Endothelial cell of umbilical vein (primary cell): Measurements from ENCODE around the gene SPNS2. TPM values are rescaled to one million over a fixed set of nuclear protein-coding genes. Genes with fewer than 3 reads are reported as not detected.

Experiments used
- BruUV-seq: library from RNA; stranded (reverse); fragments of 400-500 nt; replicated peaks from 2 replicates; lab custom pipeline; 2021; lab: Mats Ljungman, UMichigan
- CTCF ChIA-PET: fragments of 300-600, 350-600 bp; sonication (Branson Sonifier 250); formaldehyde crosslinking; loops from one replicate; lab custom pipeline; 2021; ENCODE audit warnings: antibody characterized with exemption, inconsistent platforms; lab: Charles Lee
- POLR2A ChIA-PET: fragments of 300-600, 350-600 bp; sonication (Branson Sonifier 250); formaldehyde crosslinking; loops from one replicate; lab custom pipeline; 2021; ENCODE audit warnings: antibody characterized with exemption, inconsistent platforms; lab: Charles Lee
- DNase-seq: peaks from one replicate; pipeline ENCODE4 v3.0.0-alpha.2; 2011; ENCODE audit warnings: low read depth, low spot score
- FAIRE-seq: peaks from 2 replicates; lab custom pipeline; 2011; peaks lifted over from hg19 to GRCh38; lab: Jason Lieb, UNC
- H2AFZ ChIP-seq: 2 replicates; pipeline ENCODE4 v1.6.0; 2012; ENCODE audit warnings: low read depth, low read length, control low read depth, inconsistent platforms
- H3K27ac ChIP-seq: 2 replicates; pipeline ENCODE4 v1.5.1; 2011; ENCODE audit warnings: low read depth, mild to moderate bottlenecking, control low read depth, low read length, moderate library complexity; ENCODE audit not compliant: insufficient read depth
- H3K27me3 ChIP-seq, 2 experiments: 2 replicates each; pipeline versions ENCODE4 v1.6.0 to v1.6.1; 2011; ENCODE audit warnings: low read length in 2 of 2, mixed read lengths in 1 of 2; ENCODE audit not compliant: control insufficient read depth in 2 of 2, insufficient read depth in 2 of 2
- H3K36me3 ChIP-seq, 2 experiments: 2 replicates in 1 of 2; 3 replicates in 1 of 2; pipeline ENCODE4 v1.5.1; 2011; ENCODE audit warnings: low read length in 2 of 2, mild to moderate bottlenecking in 1 of 2, moderate library complexity in 1 of 2; ENCODE audit not compliant: control insufficient read depth in 2 of 2, insufficient read depth in 2 of 2; ENCODE audit errors: extremely low read depth in 1 of 2
- H3K4me1 ChIP-seq: 3 replicates; pipeline ENCODE4 v1.5.1; 2011; ENCODE audit warnings: mild to moderate bottlenecking, low read length; ENCODE audit not compliant: control insufficient read depth, insufficient read depth; ENCODE audit errors: extremely low read depth
- H3K4me2 ChIP-seq: 2 replicates; pipeline ENCODE4 v1.6.1; 2011; ENCODE audit warnings: low read length, control low read depth, mixed read lengths; ENCODE audit not compliant: insufficient read depth
- H3K4me3 ChIP-seq, 3 experiments: fragments of 200-600 bp in 1 of 3; sonication (generic), shearing (Covaris generic) in 1 of 3; replicated peaks in 1 of 3; 2 replicates each; pipeline ENCODE4 v1.5.1; 2011 to 2016; ENCODE audit warnings: control low read depth in 3 of 3, low read length in 3 of 3, mild to moderate bottlenecking in 2 of 3, inconsistent platforms in 1 of 3, low read depth in 1 of 3, moderate library complexity in 1 of 3; ENCODE audit not compliant: insufficient read depth in 1 of 3
- H3K79me2 ChIP-seq: 2 replicates; pipeline ENCODE4 v1.6.0; 2012; ENCODE audit warnings: low read length, inconsistent platforms; ENCODE audit not compliant: control insufficient read depth, insufficient read depth
- H3K9ac ChIP-seq: replicated peaks from 2 replicates; pipeline ENCODE3; 2011; ENCODE audit warnings: low read length, control low read depth; ENCODE audit not compliant: insufficient read depth; ENCODE audit errors: extremely low read depth
- H3K9me1 ChIP-seq: replicated peaks from 3 replicates; pipeline ENCODE4 v1.6.0; 2011; ENCODE audit warnings: mild to moderate bottlenecking, low read length; ENCODE audit not compliant: control insufficient read depth, insufficient read depth; ENCODE audit errors: extremely low read depth
- H3K9me3 ChIP-seq: replicated peaks from 2 replicates; pipeline ENCODE4 v1.5.1; 2012; ENCODE audit warnings: low read length, inconsistent platforms; ENCODE audit not compliant: control insufficient read depth, insufficient read depth
- H4K20me1 ChIP-seq: replicated peaks from 2 replicates; pipeline ENCODE3; 2011; ENCODE audit warnings: mild to moderate bottlenecking, low read length; ENCODE audit not compliant: control insufficient read depth, insufficient read depth; ENCODE audit errors: extremely low read depth
- EZH2 ChIP-seq: IDR thresholded peaks from 2 replicates; pipeline ENCODE4 v1.6.1; 2012; ENCODE audit warnings: borderline replicate concordance, low read depth, mild to moderate bottlenecking, moderate library complexity, low read length, inconsistent platforms; ENCODE audit not compliant: severe bottlenecking
- FOS ChIP-seq: IDR thresholded peaks from 2 replicates; pipeline ENCODE4 v1.6.1; 2011; ENCODE audit warnings: mild to moderate bottlenecking, low read length, moderate library complexity, borderline replicate concordance; ENCODE audit not compliant: insufficient read depth
- GATA2 ChIP-seq: IDR thresholded peaks from 2 replicates; pipeline ENCODE4 v1.7.0; 2011; ENCODE audit warnings: low read depth, mild to moderate bottlenecking, moderate library complexity, mixed read lengths, low read length; ENCODE audit not compliant: insufficient read length, insufficient read depth
- JUN ChIP-seq: IDR thresholded peaks from 2 replicates; pipeline ENCODE4 v1.6.1; 2011; ENCODE audit warnings: borderline replicate concordance, low read depth; ENCODE audit not compliant: insufficient read length, insufficient read depth
- MYC ChIP-seq: IDR thresholded peaks from one replicate; pipeline ENCODE4 v1.6.1; 2011; ENCODE audit warnings: mild to moderate bottlenecking, low read depth, low read length
- POLR2A ChIP-seq: IDR thresholded peaks from 2 replicates; pipeline ENCODE4 v1.6.1; 2012; ENCODE audit warnings: low read depth, mild to moderate bottlenecking, control low read depth, low read length
- POLR2AphosphoS5 ChIP-seq: IDR thresholded peaks from 2 replicates; pipeline ENCODE4 v1.6.1; 2012; ENCODE audit warnings: low read depth, mild to moderate bottlenecking, control low read depth, low read length, moderate library complexity; ENCODE audit not compliant: insufficient read depth
- dilution Hi-C: fragments of 300-500 bp; cut with MboI; formaldehyde crosslinking; loops from one replicate; pipeline ENCODE4 v1.15.0; 2019; ENCODE audit warnings: low sequenced_read_pairs; ENCODE audit not compliant: extremely low pct_ligation_motif_present
- intact Hi-C: fragments of 100-400 bp; cut with micrococcal nuclease; formaldehyde crosslinking; loops from one replicate; pipeline ENCODE4 v1.10.0; 2022
- polyA plus RNA-seq, 4 experiments: library from polyadenylated mRNA; depleted of rRNA in 3 of 4; stranded (reverse) in 3 of 4; unstranded in 1 of 4; fragments of >200 nt; gene quantifications; 2 replicates each; pipeline versions ENCODE4 v1.2.1 to v1.2.3, GENCODE V29; 2011 to 2012; ENCODE audit warnings: missing spikeins in 1 of 4
- total RNA-seq: library from RNA; stranded (reverse); gene quantifications from 2 replicates; pipeline ENCODE4 v1.2.3, GENCODE V29; 2021
- TF ChIP-seq, protein P1 (sequence below): IDR thresholded peaks from 2 replicates; pipeline ENCODE4 v1.6.1; 2011; ENCODE audit not compliant: insufficient read depth, insufficient read length
- TF ChIP-seq, protein P2 (sequence below), 2 donors: IDR thresholded peaks; 1 replicate in 1 of 2; 2 replicates in 1 of 2; pipeline ENCODE4 v1.5.1; 2011; ENCODE audit warnings: low read length in 2 of 2, mild to moderate bottlenecking in 2 of 2, moderate library complexity in 2 of 2, control low read depth in 1 of 2, inconsistent platforms in 1 of 2, low read depth in 1 of 2; ENCODE audit not compliant: insufficient read depth in 1 of 2; ENCODE audit errors: extremely low read depth in 1 of 2

Gene SPNS2
- total and polyA plus RNA-seq, 2 donors (not counting 3 experiments of a cell fraction or from before 2014, with no cell fraction given) = 70.2 to 77.3 TPM

DNA sequence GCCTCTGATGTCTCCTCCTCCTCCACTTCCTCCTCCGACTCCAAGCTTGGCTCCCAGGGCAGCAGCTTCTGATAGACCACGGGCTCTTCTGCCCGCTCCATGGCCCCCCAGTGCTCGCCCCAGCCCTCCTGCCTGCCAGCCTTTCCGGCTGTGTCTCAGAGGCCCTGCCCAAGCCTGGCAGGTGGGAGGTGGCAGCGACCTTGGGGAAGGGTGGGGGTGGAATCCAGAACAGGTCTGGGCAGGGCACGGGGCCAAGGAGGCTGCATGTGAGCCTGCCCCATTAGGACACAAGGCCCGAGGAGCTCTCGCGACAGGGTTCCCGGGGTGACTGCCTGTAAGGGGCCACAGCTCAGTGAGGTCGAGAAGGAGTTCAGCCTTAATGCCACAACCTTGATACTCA lies 61.7 kb downstream of the SPNS2 start, which contains the start of gene GGT6:
GGT6 (minus strand) TSS at position 157 of the 400 bp plus-strand sequence; CDS start at position 101, 56 bp downstream.
- FAIRE-seq (no peak), DNase-seq (no peak)
- dilution Hi-C loops (no loop called here), intact Hi-C loops (no loop called here)
- ChIA-PET POLR2A (no interaction called here), CTCF (interaction anchor here (0.8 to 1.6 kb wide), 2 partner anchors 8 to 9 kb away, joined by 3 read pairs; no protein-coding TSS in a partner anchor)
- Histone ChIP-seq H3K27me3 (peaks cover 0 to 1% of the 10 kb centered on the region in 2 experiments), H3K4me2 (no peak within 1 kb of the TSS), H3K9me1 (no peaks in the 10 kb centered on the region), H3K27ac (no peak within 1 kb of the TSS), H4K20me1 (no peaks in the 10 kb centered on the region), H2AFZ (no peak within 1 kb of the TSS), H3K9ac (no peak within 1 kb of the TSS), H3K9me3 (no peaks in the 10 kb centered on the region), H3K79me2 (no peaks in the 10 kb centered on the region), H3K4me1 (peaks cover 4% of the 10 kb centered on the region), H3K4me3 (no peak within 1 kb of the TSS), H3K36me3 (no peaks in the 10 kb centered on the region)
- TF ChIP-seq GATA2 (no peak), EZH2 (no peak), POLR2A (no peak), MYC (no peak), POLR2AphosphoS5 (no peak), FOS (no peak), JUN (no peak)
- TF ChIP-seq, protein P1, sequence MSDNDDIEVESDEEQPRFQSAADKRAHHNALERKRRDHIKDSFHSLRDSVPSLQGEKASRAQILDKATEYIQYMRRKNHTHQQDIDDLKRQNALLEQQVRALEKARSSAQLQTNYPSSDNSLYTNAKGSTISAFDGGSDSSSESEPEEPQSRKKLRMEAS = no peak
- TF ChIP-seq, protein P2, sequence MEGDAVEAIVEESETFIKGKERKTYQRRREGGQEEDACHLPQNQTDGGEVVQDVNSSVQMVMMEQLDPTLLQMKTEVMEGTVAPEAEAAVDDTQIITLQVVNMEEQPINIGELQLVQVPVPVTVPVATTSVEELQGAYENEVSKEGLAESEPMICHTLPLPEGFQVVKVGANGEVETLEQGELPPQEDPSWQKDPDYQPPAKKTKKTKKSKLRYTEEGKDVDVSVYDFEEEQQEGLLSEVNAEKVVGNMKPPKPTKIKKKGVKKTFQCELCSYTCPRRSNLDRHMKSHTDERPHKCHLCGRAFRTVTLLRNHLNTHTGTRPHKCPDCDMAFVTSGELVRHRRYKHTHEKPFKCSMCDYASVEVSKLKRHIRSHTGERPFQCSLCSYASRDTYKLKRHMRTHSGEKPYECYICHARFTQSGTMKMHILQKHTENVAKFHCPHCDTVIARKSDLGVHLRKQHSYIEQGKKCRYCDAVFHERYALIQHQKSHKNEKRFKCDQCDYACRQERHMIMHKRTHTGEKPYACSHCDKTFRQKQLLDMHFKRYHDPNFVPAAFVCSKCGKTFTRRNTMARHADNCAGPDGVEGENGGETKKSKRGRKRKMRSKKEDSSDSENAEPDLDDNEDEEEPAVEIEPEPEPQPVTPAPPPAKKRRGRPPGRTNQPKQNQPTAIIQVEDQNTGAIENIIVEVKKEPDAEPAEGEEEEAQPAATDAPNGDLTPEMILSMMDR (IDR thresholded peaks at IDR 0.05; ENCODE audit: extremely low read depth in 1 of 2, insufficient read depth in 1 of 2, low read depth in 1 of 2, low read length in 2 of 2) = no peak
- BruUV-seq = no TSS peak
